Activated T-helper 17 cell treated with anti-CD3 and anti-CD28 coated beads, Interleukin-2, amount 50 U/mL, for 72 hours (primary cell): Measurements from ENCODE around the gene ABL1. TPM values are rescaled to one million over a fixed set of nuclear protein-coding genes. Genes with fewer than 3 reads are reported as not detected.

ENCODE experiments used
- ATAC-seq: fragments of 150-1000 bp; cut with Tn5 transposase; replicated peaks from 2 replicates; pipeline ENCODE4 v1.10.0; 2021; ENCODE audit warnings: mild to moderate bottlenecking, moderate library complexity
- H3K27ac Mint-ChIP-seq: one replicate; pipeline ENCODE4 v1.8.0; 2022; ENCODE audit warnings: mixed read lengths
- H3K27me3 Mint-ChIP-seq: one replicate; pipeline ENCODE4 v1.8.0; 2022; ENCODE audit warnings: mixed read lengths
- H3K36me3 Mint-ChIP-seq: one replicate; pipeline ENCODE4 v1.8.0; 2022; ENCODE audit warnings: low read depth, mild to moderate bottlenecking, mixed read lengths
- H3K4me1 Mint-ChIP-seq: one replicate; pipeline ENCODE4 v1.8.0; 2022; ENCODE audit warnings: mixed read lengths
- H3K4me3 Mint-ChIP-seq: one replicate; pipeline ENCODE4 v1.8.0; 2022; ENCODE audit warnings: mild to moderate bottlenecking, mixed read lengths
- H3K9me3 Mint-ChIP-seq: one replicate; pipeline ENCODE4 v1.8.0; 2022; ENCODE audit warnings: mixed read lengths
- total RNA-seq, 2 donors: library from RNA; stranded (reverse); gene quantifications; one replicate each; pipeline ENCODE4 v1.2.3, GENCODE V29; 2022

The ABL1 gene
- total RNA-seq, 2 donors from 2014 or later: 19.5 to 35.9 TPM

GRCh38 chr9:130934702-130935647, 99.9 kb downstream of the ABL1 start:
- H3K36me3 Mint-ChIP-seq: no peaks in the 10 kb centered on the region
- no peak overlapping the region for H3K4me3 Mint-ChIP-seq
- peaks cover 48% of the 10 kb centered on the region for H3K27me3 Mint-ChIP-seq
- no peak overlapping the region for H3K27ac Mint-ChIP-seq
- no peaks in the 10 kb centered on the region for H3K9me3 Mint-ChIP-seq
- ATAC-seq: no peak
- peaks cover 5% of the 10 kb centered on the region for H3K4me1 Mint-ChIP-seq

- Mint-ChIP-seq H3K4me1 (peaks cover 5% of the 10 kb centered on the region), H3K27me3 (peaks cover 48% of the 10 kb centered on the region), H3K9me3 (no peaks in the 10 kb centered on the region), H3K4me3 (no peak overlapping the region), H3K36me3 (no peaks in the 10 kb centered on the region), H3K27ac (no peak overlapping the region)
- ATAC-seq: no peak
These were observed 100.7 kb downstream of the ABL1 start for GRCh38 chr9:130935648-130936271.

- Mint-ChIP-seq H3K27me3 (peaks cover 53% of the 10 kb centered on the region), H3K4me3 (no peak overlapping the region), H3K36me3 (no peaks in the 10 kb centered on the region), H3K4me1 (peaks cover 5% of the 10 kb centered on the region), H3K27ac (no peak overlapping the region), H3K9me3 (no peaks in the 10 kb centered on the region)
- no peak for ATAC-seq
These were observed 101.4 kb downstream of the ABL1 start for GRCh38 chr9:130936285-130937117.

Other genes starting within 250 kb of the ABL1 start
- under 1 TPM in 1 of 2 donors, not detected in 1; 0.15 TPM for gene PRDM12, start 170.7 kb upstream of the ABL1 start, total RNA-seq
- 10 to 100 TPM; 66.9 to 89.1 TPM for gene EXOSC2, start 141.5 kb upstream of the ABL1 start, total RNA-seq
- gene QRFP, start 61.6 kb downstream of the ABL1 start, total RNA-seq: not detected
- not detected for gene FIBCD1, start 104.0 kb downstream of the ABL1 start, total RNA-seq
- gene LAMC3, start 173.9 kb downstream of the ABL1 start, total RNA-seq: under 1 TPM; 0.11 to 0.45 TPM